OCI-LY7 (cell line): ENCODE data around the gene CALHM6. TPM values are rescaled to one million over a fixed set of nuclear protein-coding genes. Genes with fewer than 3 reads are reported as not detected.

Source experiments
- Bru-seq: library from RNA; stranded (reverse); fragments of 400-500 nt; gene quantifications from one replicate; lab custom pipeline; 2021; lab: Mats Ljungman, UMichigan
- BruChase-seq, 2 experiments: library from RNA; stranded (reverse); fragments of 400-500 nt; gene quantifications; one replicate each; lab custom pipeline; 2021; lab: Mats Ljungman, UMichigan
- BruUV-seq: library from RNA; stranded (reverse); fragments of 400-500 nt; replicated peaks from 2 replicates; lab custom pipeline; 2021; lab: Mats Ljungman, UMichigan
- CTCF ChIA-PET: fragments of 300-600 bp; sonication (Branson Sonifier 250); formaldehyde crosslinking; loops from one replicate; lab custom pipeline; 2022; ENCODE audit warnings: antibody characterized with exemption; ENCODE audit not compliant: unreplicated experiment; lab: Charles Lee
- POLR2A ChIA-PET: fragments of 300-600 bp; sonication (Branson Sonifier 250); formaldehyde crosslinking; loops from one replicate; lab custom pipeline; 2022; ENCODE audit warnings: antibody characterized with exemption; lab: Charles Lee
- DNase-seq: peaks from one replicate; pipeline ENCODE4 v3.0.0-alpha.2; 2015; ENCODE audit warnings: low spot score
- H2AFZ ChIP-seq: fragments of 200-600 bp; sonication (generic), shearing (Covaris generic); 2 replicates; pipeline ENCODE4 v1.6.1; 2014; ENCODE audit warnings: mild to moderate bottlenecking, antibody characterized with exemption, low read length, moderate library complexity
- H3K27ac ChIP-seq: fragments of 200-600 bp; sonication (generic); 2 replicates; pipeline ENCODE4 v1.5.1; 2014; ENCODE audit warnings: mixed run types, low read depth, mild to moderate bottlenecking, moderate library complexity, low read length, inconsistent platforms; ENCODE audit not compliant: poor library complexity, severe bottlenecking
- H3K36me3 ChIP-seq: fragments of 200-600 bp; sonication (generic); 2 replicates; pipeline ENCODE4 v1.6.1; 2014; ENCODE audit warnings: mild to moderate bottlenecking, antibody characterized with exemption, low read length, moderate library complexity, mixed read lengths; ENCODE audit not compliant: insufficient read depth
- H3K4me1 ChIP-seq: fragments of 200-600 bp; sonication (generic); 2 replicates; pipeline ENCODE4 v1.5.1; 2014; ENCODE audit warnings: mild to moderate bottlenecking, low read length; ENCODE audit not compliant: insufficient read depth, poor library complexity, severe bottlenecking
- H3K4me2 ChIP-seq: fragments of 200-600 bp; sonication (generic); 2 replicates; pipeline ENCODE4 v1.6.1; 2014; ENCODE audit warnings: mild to moderate bottlenecking, low read length
- H3K4me3 ChIP-seq: fragments of 200-600 bp; sonication (generic); 2 replicates; pipeline ENCODE4 v1.5.1; 2014; ENCODE audit warnings: mild to moderate bottlenecking, low read depth, low read length; ENCODE audit not compliant: poor library complexity, severe bottlenecking
- H3K79me2 ChIP-seq: fragments of 200-600 bp; sonication (generic); 2 replicates; pipeline ENCODE4 v1.6.1; 2016; ENCODE audit warnings: low read depth, mild to moderate bottlenecking, low read length, moderate library complexity, mixed read lengths; ENCODE audit not compliant: insufficient read depth
- H3K9me2 ChIP-seq: fragments of 200-600 bp; sonication (generic); 2 replicates; pipeline ENCODE4 v1.6.1; 2016; ENCODE audit warnings: mild to moderate bottlenecking, low read length, mixed read lengths; ENCODE audit not compliant: insufficient read depth
- H3K9me3 ChIP-seq: fragments of 200-600 bp; sonication (generic); 2 replicates; pipeline ENCODE4 v1.6.1; 2014; ENCODE audit warnings: mild to moderate bottlenecking, mixed run types, low read length, mixed read lengths
- H4K20me1 ChIP-seq: fragments of 200-600 bp; sonication (generic); 2 replicates; pipeline ENCODE4 v1.6.1; 2014; ENCODE audit warnings: mild to moderate bottlenecking, antibody characterized with exemption, low read length, moderate library complexity, mixed read lengths; ENCODE audit not compliant: insufficient read depth
- CTCF ChIP-seq: fragments of 200-600 bp; sonication (generic); conservative IDR thresholded peaks from 2 replicates; pipeline ENCODE4 v1.5.1; 2014; ENCODE audit warnings: mild to moderate bottlenecking, antibody characterized with exemption, low read length, moderate library complexity, mixed read lengths
- EZH2phosphoT487 ChIP-seq: fragments of 200-600 bp; sonication (generic); IDR thresholded peaks from 2 replicates; pipeline ENCODE4 v1.6.1; 2018; ENCODE audit warnings: low read depth, borderline replicate concordance, mild to moderate bottlenecking, mixed run types, antibody characterized with exemption, low read length, moderate library complexity, mixed read lengths
- intact Hi-C: fragments of 100-400 bp; cut with micrococcal nuclease; formaldehyde crosslinking; loops from one replicate; pipeline ENCODE4 v1.10.0; 2022; ENCODE audit not compliant: unreplicated experiment
- long read RNA-seq: library from polyadenylated mRNA; stranded (forward); transcript quantifications from one replicate; pipeline ENCODE4 v2.0.0, GENCODE V29; 2022
- total RNA-seq, 2 experiments: library from RNA; depleted of rRNA in 1 of 2; stranded (reverse); fragments of >200 nt in 1 of 2; shearing (Covaris generic) in 1 of 2; gene quantifications; 2 replicates each; pipeline ENCODE4 v1.2.3, GENCODE V29; 2014 to 2022

Gene CALHM6
- total RNA-seq (2014; rRNA removed; shearing (Covaris generic)): not detected in 2 replicates
- 0.79 and 1.8 TPM in 2 replicates for total RNA-seq (2022)
- Bru-seq, nascent RNA: not detected
- BruChase-seq, experiment 1, labeled RNA remaining after a 6-hour chase: not detected
- BruChase-seq, experiment 2, labeled RNA remaining after a 2-hour chase: percentile 15 among the genes with signal in this experiment
- long read RNA-seq, partial matches to known transcripts: 0 of 1 reads
- long read RNA-seq, other reads (novel, unspliced or antisense): 1 of 1 reads

- Histone ChIP-seq H3K4me3 (no peak within 1 kb of the TSS), H3K79me2 (no peaks in the 10 kb centered on the region), H2AFZ (no peak within 1 kb of the TSS), H3K4me1 (peaks cover 5% of the 10 kb centered on the region), H3K27ac (no peak within 1 kb of the TSS), H3K4me2 (peak within 1 kb of the TSS; percentile 15; the same call in 1 of the 2 replicates), H3K36me3 (no peaks in the 10 kb centered on the region), H3K9me3 (no peaks in the 10 kb centered on the region), H3K9me2 (no peaks in the 10 kb centered on the region), H4K20me1 (no peaks in the 10 kb centered on the region)
- POLR2A ChIA-PET: interaction anchor here (0.6 to 1.3 kb wide), 2 partner anchors 12 to 97 kb away, joined by 3 to 4 read pairs; no protein-coding TSS in a partner anchor
- CTCF ChIA-PET: no interaction called here
- intact Hi-C loops: loop anchor here (5.0 kb wide), 1 partner anchor 179 kb away; no protein-coding TSS in a partner anchor
- no peak for TF ChIP-seq EZH2phosphoT487
- no peak for TF ChIP-seq CTCF
- no TSS peak for BruUV-seq
- no peak for DNase-seq
Observed at GRCh38 chr6:116461331-116461931, at the start of gene CALHM6. CALHM6 (plus strand) TSS chr6:116461375; CDS start chr6:116461930, 555 bp downstream.

GRCh38 chr6:116412270-116412669 lies 48.9 kb upstream of the CALHM6 start:
- CTCF ChIA-PET: no interaction called here
- H3K9me2 ChIP-seq: no peaks in the 10 kb centered on the region
- DNase-seq: no peak
- H3K4me2 ChIP-seq: no peak overlapping the region
- POLR2A ChIA-PET: interaction anchor here (1.2 to 2.1 kb wide), 2 partner anchors 11 to 13 kb away, joined by 4 to 7 read pairs; no protein-coding TSS in a partner anchor
- H3K4me3 ChIP-seq: no peak overlapping the region
- H3K36me3 ChIP-seq: no peaks in the 10 kb centered on the region
- no peaks in the 10 kb centered on the region for H3K79me2 ChIP-seq
- H3K4me1 ChIP-seq: peaks cover 29% of the 10 kb centered on the region
- BruUV-seq: no TSS peak
- intact Hi-C loops: loop anchor here (10.0 kb wide), 1 partner anchor 253 kb away; the partner anchor contains the start of gene ZUP1
- TF ChIP-seq EZH2phosphoT487: no peak
- no peak for TF ChIP-seq CTCF
- H4K20me1 ChIP-seq: no peaks in the 10 kb centered on the region
- no peak overlapping the region for H2AFZ ChIP-seq
- no peak overlapping the region for H3K27ac ChIP-seq
- H3K9me3 ChIP-seq: no peaks in the 10 kb centered on the region
